GM21825 (cell line): ENCODE measurements around the gene SEC14L2.
"Not testable (repeated sequence)": the region's sequence is repeated elsewhere in the genome, so short reads cannot be mapped to it uniquely, and the experiment has no call there.

Experiments
- ATAC-seq: cut with Tn5 transposase; IDR thresholded peaks from one replicate; pipeline ENCODE4 v1.9.1; 2021; ENCODE audit warnings: mild to moderate bottlenecking, moderate library complexity; ENCODE audit not compliant: unreplicated experiment

The SEC14L2 gene

GRCh38 chr22:30402028-30402765 lies 5.4 kb downstream of the SEC14L2 start:
- no peak for ATAC-seq

GRCh38 chr22:30402766-30403104 lies 5.9 kb downstream of the SEC14L2 start:
- ATAC-seq, result not testable (repeated sequence)

- ATAC-seq, result no peak
These were observed 7.5 kb downstream of the SEC14L2 start for GRCh38 chr22:30404307-30404706.

- ATAC-seq, result no peak
These were observed 8.9 kb downstream of the SEC14L2 start for GRCh38 chr22:30405731-30406130.

- no peak for ATAC-seq
These were observed 9.6 kb downstream of the SEC14L2 start for GRCh38 chr22:30406400-30406799.

- no peak for ATAC-seq
These were observed 11.7 kb downstream of the SEC14L2 start for GRCh38 chr22:30408388-30409102.

- ATAC-seq, result no peak
These were observed 15.0 kb downstream of the SEC14L2 start for GRCh38 chr22:30411780-30412179.

- ATAC-seq, result no peak
These were observed 16.2 kb downstream of the SEC14L2 start for GRCh38 chr22:30413001-30413400.

GRCh38 chr22:30413745-30414524 lies 17.1 kb downstream of the SEC14L2 start:
- no peak for ATAC-seq

- no peak for ATAC-seq
These were observed 17.8 kb downstream of the SEC14L2 start for GRCh38 chr22:30414525-30415047.

GRCh38 chr22:30416403-30416802 lies 19.6 kb downstream of the SEC14L2 start:
- no peak for ATAC-seq

GRCh38 chr22:30416837-30417236 lies 20.0 kb downstream of the SEC14L2 start:
- no peak for ATAC-seq

GRCh38 chr22:30420347-30421125 lies 23.7 kb downstream of the SEC14L2 start:
- no peak for ATAC-seq

- ATAC-seq, result no peak
These were observed 25.1 kb downstream of the SEC14L2 start for GRCh38 chr22:30421695-30422480.

GRCh38 chr22:30422481-30423300 lies 25.9 kb downstream of the SEC14L2 start:
- no peak for ATAC-seq

- peak; percentile 16 for ATAC-seq
These were observed 26.6 kb downstream of the SEC14L2 start for GRCh38 chr22:30423301-30423958.

- ATAC-seq, result peak; percentile 74
These were observed 27.2 kb downstream of the SEC14L2 start for GRCh38 chr22:30423959-30424533.
